Body of pancreas (tissue), 4 donors: ENCODE measurements around the gene LYSMD3. TPM values are rescaled to one million over a fixed set of nuclear protein-coding genes. Genes with fewer than 3 reads are reported as not detected.

Experiments
- ATAC-seq: fragments of 150-250 bp; one replicate; pipeline ENCODE4 v1.9.1; 2016
- DNase-seq, 4 donors: peaks; one replicate each; pipeline ENCODE4 v3.0.0-alpha.2; 2019
- H3K27ac ChIP-seq, 4 donors: fragments of 200-600 bp; sonication (generic); 1 replicate in 3 of 4; 2 replicates in 1 of 4; pipeline versions ENCODE4 v1.5.1 to v1.6.1; 2016 to 2019; ENCODE audit warnings: mild to moderate bottlenecking in 1 of 4, mixed read lengths in 1 of 4, moderate library complexity in 1 of 4
- H3K27me3 ChIP-seq, 2 donors: fragments of 200-600 bp; sonication (generic); one replicate each; pipeline ENCODE4 v1.6.0; 2016; ENCODE audit warnings: mild to moderate bottlenecking in 1 of 2
- H3K36me3 ChIP-seq, 2 donors: fragments of 200-600 bp; sonication (generic); replicated peaks in 1 of 2; 2 replicates each; pipeline ENCODE4 v1.5.1; 2016; ENCODE audit warnings: low read depth in 2 of 2; ENCODE audit not compliant: insufficient read depth in 1 of 2
- H3K4me1 ChIP-seq: fragments of 200-600 bp; sonication (generic); one replicate; pipeline ENCODE4 v1.6.0; 2016
- H3K4me3 ChIP-seq, 2 donors: fragments of 200-600 bp; sonication (generic); 1 replicate in 1 of 2; 2 replicates in 1 of 2; pipeline ENCODE4 v1.5.1; 2016 to 2019
- H3K9me3 ChIP-seq, 3 donors: fragments of 200-600 bp; sonication (generic); 1 replicate in 2 of 3; 2 replicates in 1 of 3; pipeline ENCODE4 v1.5.1; 2016
- CTCF ChIP-seq, 7 experiments: fragments of 450-650 bp in 4 of 7; fragments of 200-600 bp in 3 of 7; sonication (generic) in 3 of 7; IDR thresholded peaks; one replicate each; pipeline ENCODE4 v1.5.1; 2016 to 2019; ENCODE audit warnings: antibody characterized with exemption in 7 of 7
- POLR2A ChIP-seq, 3 donors: fragments of 450-650 bp; IDR thresholded peaks; one replicate each; pipeline ENCODE4 v1.6.1; 2016; ENCODE audit warnings: antibody characterized with exemption in 3 of 3, mild to moderate bottlenecking in 2 of 3
- WGBS, 2 donors: methylation state at CpG; one replicate each; pipeline ENCODE4 v1.1.5; 2017; 5-methylcytosine and 5-hydroxymethylcytosine counted together
- intact Hi-C: fragments of 100-400 bp; cut with DNase I; formaldehyde crosslinking; loops from one replicate; pipeline ENCODE4 v1.15.1; 2023
- total RNA-seq, 2 donors: library from RNA; depleted of rRNA; stranded (reverse); fragments of >200 nt; gene quantifications; one replicate each; pipeline ENCODE4 v1.1.0, GENCODE V29; 2016

Gene LYSMD3
- total RNA-seq, 2 donors from 2014 or later: 8.2 to 13.0 TPM

GRCh38 chr5:90518661-90519060 lies 10.7 kb downstream of the LYSMD3 start:
- Histone ChIP-seq H3K27me3 (no peaks in the 10 kb centered on the region), H3K4me3 (no peak overlapping the region), H3K27ac (no peak overlapping the region), H3K9me3 (no peaks in the 10 kb centered on the region), H3K36me3 (peaks cover 0 to 8% of the 10 kb centered on the region in 2 donors), H3K4me1 (peaks cover 5% of the 10 kb centered on the region)
- DNase-seq (no peak), ATAC-seq (no peak)
- intact Hi-C loops: no loop called here
- TF ChIP-seq POLR2A (IDR thresholded peaks at IDR 0.05): no peak
- no peak for TF ChIP-seq CTCF (IDR thresholded peaks at IDR 0.05)

- Histone ChIP-seq H3K27me3 (no peaks in the 10 kb centered on the region), H3K36me3 (peaks cover 0 to 4% of the 10 kb centered on the region in 2 donors), H3K27ac (no peak overlapping the region), H3K9me3 (no peaks in the 10 kb centered on the region), H3K4me3 (no peak overlapping the region), H3K4me1 (peaks cover 5% of the 10 kb centered on the region)
- no peak for DNase-seq
- WGBS, 2 donors: 61 to 70% methylated on average over 3 of the region's 3 CpGs
- intact Hi-C loops: no loop called here
- ATAC-seq: no peak
- no peak for TF ChIP-seq CTCF (IDR thresholded peaks at IDR 0.05)
- no peak for TF ChIP-seq POLR2A (IDR thresholded peaks at IDR 0.05)
Observed at GRCh38 chr5:90514520-90514919, 14.9 kb downstream of the LYSMD3 start.

DNA sequence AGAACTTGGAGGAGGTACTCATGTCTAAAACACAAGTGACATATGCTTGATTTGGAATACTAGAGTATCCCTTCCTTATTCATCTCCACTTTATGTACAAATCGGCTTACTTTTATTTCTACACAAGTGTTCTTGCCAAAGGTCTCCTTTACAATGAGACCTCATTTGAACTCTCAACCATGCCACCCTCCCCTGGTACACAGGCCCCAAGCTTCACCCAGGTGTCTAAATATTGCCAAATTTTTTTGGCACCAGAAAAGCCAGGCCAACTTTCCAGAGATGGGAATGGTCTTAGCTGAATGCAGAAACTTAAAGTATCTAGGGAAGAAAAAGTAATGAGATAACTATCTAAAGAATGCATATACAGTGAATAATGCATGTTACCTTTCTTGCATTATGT lies 18.9 kb downstream of the LYSMD3 start:
- Histone ChIP-seq H3K4me3 (no peak overlapping the region), H3K9me3 (no peaks in the 10 kb centered on the region), H3K4me1 (peaks cover 5% of the 10 kb centered on the region), H3K36me3 (no peaks in the 10 kb centered on the region), H3K27ac (no peak overlapping the region), H3K27me3 (no peaks in the 10 kb centered on the region)
- intact Hi-C loops: no loop called here
- 94 to 96% methylated on average over 1 of the region's 1 CpG for WGBS, 2 donors
- DNase-seq (no peak), ATAC-seq (no peak)
- TF ChIP-seq POLR2A (IDR thresholded peaks at IDR 0.05) (no peak), CTCF (IDR thresholded peaks at IDR 0.05) (no peak)

DNA sequence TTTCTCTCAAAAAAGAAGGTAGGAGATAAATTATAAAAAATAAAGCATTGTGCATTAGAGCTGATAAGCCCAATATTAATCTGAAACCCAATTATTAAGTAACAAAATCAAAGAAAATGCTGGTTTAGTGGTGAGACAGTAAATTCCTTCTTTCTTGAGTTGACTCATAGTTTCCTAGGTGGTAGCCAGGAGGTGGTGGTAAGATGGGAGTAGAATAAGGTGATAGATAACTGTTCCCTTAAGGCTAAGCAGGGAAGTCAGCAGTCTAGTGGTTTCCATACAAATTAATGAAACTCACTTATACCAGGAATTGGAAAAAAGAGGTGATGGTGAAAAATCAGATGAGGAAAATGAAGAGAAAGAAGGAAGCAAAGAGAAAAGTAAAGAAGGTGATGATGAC lies 23.2 kb downstream of the LYSMD3 start:
- no peaks in the 10 kb centered on the region for H3K4me1 ChIP-seq
- ATAC-seq: no peak
- H3K27me3 ChIP-seq: no peaks in the 10 kb centered on the region
- H3K4me3 ChIP-seq: no peak overlapping the region
- H3K9me3 ChIP-seq: no peaks in the 10 kb centered on the region
- intact Hi-C loops: no loop called here
- no peaks in the 10 kb centered on the region for H3K36me3 ChIP-seq
- TF ChIP-seq CTCF (IDR thresholded peaks at IDR 0.05) (no peak), POLR2A (IDR thresholded peaks at IDR 0.05) (no peak)
- no peak for DNase-seq
- no peak overlapping the region for H3K27ac ChIP-seq

- DNase-seq: no peak
- Histone ChIP-seq H3K4me3 (no peak overlapping the region), H3K36me3 (no peaks in the 10 kb centered on the region), H3K9me3 (no peaks in the 10 kb centered on the region), H3K4me1 (no peaks in the 10 kb centered on the region), H3K27me3 (no peaks in the 10 kb centered on the region), H3K27ac (no peak overlapping the region)
- WGBS, 2 donors: 78 to 82% methylated on average over 2 of the region's 2 CpGs
- TF ChIP-seq CTCF (IDR thresholded peaks at IDR 0.05): no peak
- no peak for TF ChIP-seq POLR2A (IDR thresholded peaks at IDR 0.05)
- intact Hi-C loops: no loop called here
- ATAC-seq: no peak
Observed at GRCh38 chr5:90504743-90505142, 24.6 kb downstream of the LYSMD3 start.
